WERI-Rb-1 (cell line): ENCODE data around the gene MCU.

Experiments used
- DNase-seq: peaks from one replicate; pipeline ENCODE4 v3.0.0-alpha.2; 2020
- H3K27ac ChIP-seq: fragments of 250-450 bp; sonication (Bioruptor Pico); 2 replicates; pipeline ENCODE4 v1.5.1; 2020; ENCODE audit warnings: mild to moderate bottlenecking, moderate library complexity
- H3K27me3 ChIP-seq: fragments of 250-450 bp; sonication (Bioruptor Pico); 2 replicates; pipeline ENCODE4 v1.5.1; 2021; ENCODE audit warnings: mild to moderate bottlenecking, low read depth, moderate library complexity; ENCODE audit not compliant: insufficient read depth, severe bottlenecking
- H3K36me3 ChIP-seq: fragments of 250-450 bp; sonication (Bioruptor Pico); 2 replicates; pipeline ENCODE4 v1.5.1; 2020; ENCODE audit warnings: mild to moderate bottlenecking, moderate library complexity
- H3K4me3 ChIP-seq: 2 replicates; pipeline ENCODE4 v1.5.1; 2011; ENCODE audit warnings: low read depth, mild to moderate bottlenecking, control low read depth, low read length
- H3K9me3 ChIP-seq: fragments of 250-450 bp; sonication (Bioruptor Pico); 2 replicates; pipeline ENCODE4 v1.5.1; 2021; ENCODE audit warnings: mild to moderate bottlenecking, moderate library complexity; ENCODE audit not compliant: severe bottlenecking
- CTCF ChIP-seq: IDR thresholded peaks from 2 replicates; pipeline ENCODE4 v1.5.1; 2011; ENCODE audit warnings: low read depth, mild to moderate bottlenecking, control low read depth, inconsistent platforms, low read length

The MCU gene

GRCh38 chr10:72785409-72785808 is 93.5 kb downstream of the MCU start:
- Histone ChIP-seq H3K27ac (no peak overlapping the region), H3K36me3 (no peaks in the 10 kb centered on the region), H3K27me3 (no peaks in the 10 kb centered on the region), H3K4me3 (no peak overlapping the region), H3K9me3 (no peaks in the 10 kb centered on the region)
- no peak for TF ChIP-seq CTCF
- no peak for DNase-seq

GRCh38 chr10:72790216-72790990 is 98.5 kb downstream of the MCU start:
- Histone ChIP-seq H3K9me3 (no peaks in the 10 kb centered on the region), H3K4me3 (no peak overlapping the region), H3K36me3 (no peaks in the 10 kb centered on the region), H3K27me3 (no peaks in the 10 kb centered on the region), H3K27ac (no peak overlapping the region)
- no peak for DNase-seq
- no peak for TF ChIP-seq CTCF

- H3K27me3 ChIP-seq: no peaks in the 10 kb centered on the region
- no peak for TF ChIP-seq CTCF
- DNase-seq: no peak
- H3K36me3 ChIP-seq: no peaks in the 10 kb centered on the region
- no peak overlapping the region for H3K4me3 ChIP-seq
- H3K9me3 ChIP-seq: no peaks in the 10 kb centered on the region
- H3K27ac ChIP-seq: no peak overlapping the region
Measured at GRCh38 chr10:72792288-72792687, 100.3 kb downstream of the MCU start.

- Histone ChIP-seq H3K27ac (no peak overlapping the region), H3K27me3 (no peaks in the 10 kb centered on the region), H3K9me3 (no peaks in the 10 kb centered on the region), H3K4me3 (no peak overlapping the region), H3K36me3 (no peaks in the 10 kb centered on the region)
- DNase-seq: no peak
- TF ChIP-seq CTCF: no peak
Measured at GRCh38 chr10:72793752-72794151, 101.8 kb downstream of the MCU start.

- H3K27ac ChIP-seq: no peak overlapping the region
- DNase-seq: no peak
- no peaks in the 10 kb centered on the region for H3K27me3 ChIP-seq
- no peaks in the 10 kb centered on the region for H3K9me3 ChIP-seq
- no peaks in the 10 kb centered on the region for H3K36me3 ChIP-seq
- H3K4me3 ChIP-seq: no peak overlapping the region
- TF ChIP-seq CTCF: no peak
Measured at GRCh38 chr10:72794260-72794659, 102.3 kb downstream of the MCU start.

GRCh38 chr10:72796042-72796441 is 104.1 kb downstream of the MCU start:
- Histone ChIP-seq H3K36me3 (no peaks in the 10 kb centered on the region), H3K27ac (no peak overlapping the region), H3K27me3 (no peaks in the 10 kb centered on the region), H3K9me3 (no peaks in the 10 kb centered on the region), H3K4me3 (no peak overlapping the region)
- TF ChIP-seq CTCF: no peak
- DNase-seq: no peak
